Fibroblast of upper back skin (primary cell): ENCODE data around the gene CRISPLD2.
"Not testable (repeated sequence)": the region's sequence is repeated elsewhere in the genome, so short reads cannot be mapped to it uniquely, and the experiment has no call there.

Experiments used
- DNase-seq: peaks from one replicate; pipeline ENCODE4 v3.0.0-alpha.2; 2013

The CRISPLD2 gene

DNA sequence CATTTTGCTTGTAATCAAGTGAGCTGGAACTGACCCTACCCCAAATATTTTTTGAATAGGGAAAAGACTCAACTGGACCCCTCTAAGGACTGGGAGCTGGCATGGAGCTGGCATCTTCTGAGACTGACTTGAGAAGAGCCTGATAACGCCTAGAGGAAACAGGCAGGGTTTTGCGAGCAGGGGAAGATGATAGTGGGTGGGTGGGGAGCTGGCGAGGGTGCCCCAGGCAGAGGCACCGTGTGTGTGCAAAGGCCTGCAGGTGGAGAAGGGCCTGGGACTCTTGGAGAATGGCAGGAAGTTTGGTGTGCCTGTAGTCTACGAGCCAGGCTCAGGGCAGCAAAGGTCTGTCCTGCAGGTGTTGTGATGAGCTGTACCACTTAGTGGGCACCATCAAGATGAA lies 4.1 kb downstream of the CRISPLD2 start:
- no peak for DNase-seq

- DNase-seq = no peak
Measured at GRCh38 chr16:84825896-84826557, 6.2 kb downstream of the CRISPLD2 start.

DNA sequence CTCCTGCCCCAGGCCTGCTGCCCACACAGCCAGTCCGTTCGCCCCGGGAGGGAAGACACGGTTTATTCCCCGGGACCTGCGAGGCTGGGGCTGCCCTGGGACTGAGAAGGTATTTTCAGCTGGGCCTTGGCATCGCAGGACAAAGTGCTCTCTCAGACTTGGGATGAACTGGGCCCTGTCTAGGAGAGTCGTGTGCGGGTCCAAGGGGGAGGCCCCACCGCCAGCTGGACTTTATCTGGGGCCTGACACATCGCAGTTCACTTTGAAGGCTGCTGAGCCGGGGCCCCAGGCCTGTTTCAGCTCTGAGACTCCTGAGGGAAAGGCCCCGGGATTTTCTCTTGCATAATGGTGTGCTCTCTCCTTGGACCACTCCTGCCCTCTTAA lies 6.8 kb downstream of the CRISPLD2 start:
- DNase-seq = peak; percentile 54

- DNase-seq = peak; percentile 52
Measured at GRCh38 chr16:84827131-84827574, 7.4 kb downstream of the CRISPLD2 start.

DNA sequence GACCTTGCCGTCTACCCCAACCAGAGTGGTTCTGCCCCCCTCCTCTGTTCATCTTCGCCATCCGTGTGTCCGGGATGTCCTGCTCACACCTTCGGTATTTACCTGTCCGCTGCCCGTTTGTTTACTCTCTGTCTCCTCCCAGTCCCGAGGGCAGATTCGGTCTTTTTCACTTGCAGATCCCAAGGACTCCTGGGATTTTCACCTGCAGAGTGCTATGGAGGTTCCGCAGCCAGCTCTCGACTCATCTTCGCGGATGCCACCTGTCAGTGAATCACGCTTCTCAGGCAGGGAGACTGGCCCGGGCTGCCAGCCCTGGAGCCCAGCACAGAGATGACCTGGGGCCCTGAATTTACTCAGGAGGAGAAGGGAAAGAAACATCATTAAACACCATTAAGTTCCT lies 8.1 kb downstream of the CRISPLD2 start:
- no peak for DNase-seq

GRCh38 chr16:84828322-84828721 lies 8.5 kb downstream of the CRISPLD2 start:
- DNase-seq = no peak

GRCh38 chr16:84829168-84829965 lies 9.6 kb downstream of the CRISPLD2 start:
- DNase-seq = peak; percentile 97

GRCh38 chr16:84830765-84831384 lies 11.1 kb downstream of the CRISPLD2 start:
- no peak for DNase-seq

DNA sequence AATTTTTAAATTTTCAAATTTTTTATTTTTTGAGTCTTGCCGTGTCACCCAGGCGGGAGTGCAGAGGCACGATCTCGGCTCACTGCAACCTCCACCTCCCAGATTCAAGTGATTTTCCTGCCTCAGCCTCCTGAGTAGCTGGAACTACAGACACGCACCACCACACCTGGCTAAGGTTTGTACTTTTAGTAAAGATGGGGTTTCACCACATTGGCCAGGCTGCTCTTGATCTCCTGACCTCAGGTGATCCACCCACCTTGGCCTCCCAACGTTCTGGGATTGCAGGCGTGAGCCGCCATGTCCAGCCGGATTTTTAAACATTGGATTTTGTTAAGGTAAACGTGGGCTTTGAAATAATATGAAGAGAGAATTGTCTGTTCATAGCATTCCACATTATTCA lies 11.9 kb downstream of the CRISPLD2 start:
- DNase-seq = not testable (repeated sequence)

DNA sequence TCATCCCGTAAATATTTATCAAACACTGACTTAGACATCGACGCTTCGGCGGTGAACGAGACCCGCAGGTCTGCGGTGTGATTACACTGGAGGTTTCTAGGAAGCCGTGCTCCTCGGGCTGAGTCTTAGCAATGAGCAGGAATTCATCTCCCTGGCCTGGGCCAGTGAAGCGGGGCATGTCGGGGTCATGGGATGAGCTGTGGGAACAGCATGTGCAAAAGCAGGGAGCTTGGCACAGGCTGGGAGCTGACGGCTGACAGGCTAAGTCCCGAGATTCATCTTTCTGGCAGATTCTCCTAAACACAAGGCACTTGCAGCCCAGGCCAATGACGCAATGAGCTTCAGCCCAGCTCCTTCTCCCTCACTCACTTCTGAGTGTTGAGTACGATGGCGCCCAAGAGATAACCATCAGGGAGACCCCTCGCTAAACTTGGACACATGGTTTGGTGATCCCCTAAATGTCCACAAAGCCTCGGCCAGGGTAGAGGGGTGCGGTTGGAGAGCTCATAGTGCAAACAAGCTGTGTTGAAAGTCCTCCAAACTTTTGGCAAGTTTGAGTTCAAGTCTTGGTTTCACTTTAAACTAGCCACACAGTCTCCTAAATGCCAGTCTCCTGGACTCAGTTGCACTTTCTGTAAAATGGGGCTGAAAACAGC lies 12.8 kb downstream of the CRISPLD2 start:
- DNase-seq = peak; percentile 96

DNA sequence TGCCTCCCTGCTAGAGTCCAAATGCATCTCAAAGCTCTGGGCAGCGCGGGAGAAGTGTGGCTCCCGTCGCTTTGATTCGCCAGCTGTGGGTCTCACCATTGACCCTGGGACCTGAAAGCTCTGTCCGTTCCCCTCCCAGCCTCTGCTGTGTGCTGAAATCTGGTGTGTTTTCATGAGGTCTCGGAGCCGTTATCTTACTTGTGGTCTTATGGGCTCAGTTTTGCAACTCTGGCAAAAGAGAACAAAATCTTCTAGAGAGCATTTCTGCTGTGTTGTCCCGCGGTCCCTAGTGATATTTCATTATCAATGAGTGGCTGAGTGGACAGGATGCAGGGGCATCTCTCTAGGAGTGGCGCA lies 13.3 kb downstream of the CRISPLD2 start:
- DNase-seq = no peak

GRCh38 chr16:84833542-84834402 lies 14.0 kb downstream of the CRISPLD2 start:
- DNase-seq = no peak

- DNase-seq = no peak
Measured at GRCh38 chr16:84834403-84834772, 14.6 kb downstream of the CRISPLD2 start.

GRCh38 chr16:84836234-84836647 lies 16.5 kb downstream of the CRISPLD2 start:
- peak; percentile 100 for DNase-seq

DNA sequence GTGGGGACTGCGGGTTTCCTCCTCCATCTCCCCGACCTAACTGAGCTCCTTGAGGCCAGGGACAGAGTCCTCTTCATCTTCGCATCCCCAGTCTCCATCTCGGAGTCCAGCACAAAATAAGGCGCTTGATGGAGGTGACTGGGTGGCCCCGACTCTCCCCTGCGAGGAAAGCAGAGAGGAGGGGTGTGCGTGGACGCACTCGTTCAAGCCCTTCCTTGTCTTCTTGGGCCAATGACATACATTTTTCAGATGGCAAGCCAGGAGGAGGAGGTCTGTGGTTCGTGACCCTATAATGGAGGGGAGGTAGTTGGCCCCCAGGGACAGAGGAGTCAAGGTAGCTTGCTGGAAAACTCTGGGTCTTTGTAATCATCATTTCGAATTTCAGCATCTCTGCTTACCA lies 17.2 kb downstream of the CRISPLD2 start:
- DNase-seq = no peak

DNA sequence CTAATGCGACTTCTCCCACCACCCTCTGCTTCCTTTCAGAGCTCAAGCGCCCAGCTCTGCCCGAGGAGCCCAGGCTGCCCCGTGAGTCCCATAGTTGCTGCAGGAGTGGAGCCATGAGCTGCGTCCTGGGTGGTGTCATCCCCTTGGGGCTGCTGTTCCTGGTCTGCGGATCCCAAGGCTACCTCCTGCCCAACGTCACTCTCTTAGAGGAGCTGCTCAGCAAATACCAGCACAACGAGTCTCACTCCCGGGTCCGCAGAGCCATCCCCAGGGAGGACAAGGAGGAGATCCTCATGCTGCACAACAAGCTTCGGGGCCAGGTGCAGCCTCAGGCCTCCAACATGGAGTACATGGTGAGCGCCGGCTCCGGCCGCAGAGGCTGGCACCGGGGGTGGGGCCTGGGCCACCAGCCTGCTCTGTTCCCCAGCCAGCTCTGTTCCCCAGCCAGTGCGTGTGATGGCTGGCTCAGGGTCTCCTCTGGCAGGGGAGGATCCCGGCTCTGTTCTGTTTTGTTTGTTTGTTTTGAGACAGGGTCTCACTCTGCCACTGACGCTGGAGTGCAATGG lies 18.7 kb downstream of the CRISPLD2 start:
- no peak for DNase-seq

DNA sequence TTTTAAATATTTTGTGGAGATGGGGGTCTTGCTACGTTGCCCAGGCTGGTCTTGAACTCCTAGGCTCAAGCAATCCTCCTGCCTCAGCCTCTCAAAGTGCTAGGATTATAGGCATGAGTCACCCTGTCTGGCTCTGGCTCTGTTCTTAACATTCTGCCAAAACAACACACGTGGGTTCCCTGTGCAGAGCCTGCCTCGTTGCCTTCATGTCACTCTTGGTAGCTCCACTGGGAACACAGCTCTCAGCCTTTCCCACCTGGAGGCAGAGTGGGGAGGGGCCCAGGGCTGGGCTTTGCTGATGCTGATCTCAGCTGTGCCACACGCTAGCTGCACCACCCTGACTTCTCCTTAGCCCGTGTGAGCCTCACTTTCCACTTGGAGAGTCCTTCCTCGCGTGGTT lies 19.3 kb downstream of the CRISPLD2 start:
- peak; percentile 78 for DNase-seq

GRCh38 chr16:84839956-84840355 lies 20.2 kb downstream of the CRISPLD2 start:
- DNase-seq = peak; percentile 92

- DNase-seq = no peak
Measured at GRCh38 chr16:84840687-84841627, 21.2 kb downstream of the CRISPLD2 start.

GRCh38 chr16:84841787-84842300 lies 22.1 kb downstream of the CRISPLD2 start:
- no peak for DNase-seq
